SK-N-SH (cell line): Measurements from ENCODE around the gene FOXF2. TPM values are rescaled to one million over a fixed set of nuclear protein-coding genes. Genes with fewer than 3 reads are reported as not detected.

Source experiments
- CTCF ChIA-PET: fragments of 300-600, 350-600 bp; formaldehyde crosslinking; extraction: SDS; loops from one replicate; lab custom pipeline; 2021; lab: Yijun Ruan, JAX
- POLR2A ChIA-PET: fragments of 350-600 bp; sonication (Branson Sonifier 250); formaldehyde crosslinking; extraction: SDS; loops from one replicate; lab custom pipeline; 2020; ENCODE audit warnings: antibody characterized with exemption, inconsistent platforms; lab: Yijun Ruan, JAX
- DNase-seq: peaks from one replicate; pipeline ENCODE4 v3.0.0; 2012
- H2AFZ ChIP-seq: fragments of 200-600 bp; sonication (generic); 2 replicates; pipeline ENCODE4 v1.8.1; 2016; ENCODE audit warnings: antibody characterized with exemption, mild to moderate bottlenecking, low read depth
- H3F3A ChIP-seq: fragments of 200-600 bp; sonication (generic); replicated peaks from 2 replicates; pipeline ENCODE3; 2016; ENCODE audit warnings: antibody characterized with exemption, mild to moderate bottlenecking; ENCODE audit not compliant: insufficient read depth
- H3K27ac ChIP-seq, 2 experiments: fragments of 200-500 bp in 1 of 2; fragments of 200-600 bp in 1 of 2; sonication (Bioruptor generic) in 1 of 2; sonication (generic), shearing (Covaris generic) in 1 of 2; 2 replicates each; pipeline versions ENCODE4 v1.5.1 to v1.6.1; 2014 to 2016; ENCODE audit warnings: low read depth in 2 of 2, inconsistent platforms in 1 of 2, low read length in 1 of 2, mild to moderate bottlenecking in 1 of 2, mixed read lengths in 1 of 2
- H3K27me3 ChIP-seq: fragments of 200-600 bp; sonication (generic), shearing (Covaris generic); 2 replicates; pipeline ENCODE4 v1.6.1; 2016; ENCODE audit warnings: mixed run types; ENCODE audit not compliant: insufficient read depth
- H3K36me3 ChIP-seq, 2 experiments: fragments of 200-500 bp in 1 of 2; fragments of 200-600 bp in 1 of 2; sonication (Bioruptor generic) in 1 of 2; sonication (generic) in 1 of 2; replicated peaks in 1 of 2; 2 replicates each; pipeline versions ENCODE3 to v1.5.1; 2014 to 2016; ENCODE audit warnings: low read length in 1 of 2, mild to moderate bottlenecking in 1 of 2; ENCODE audit not compliant: insufficient read depth in 2 of 2, control insufficient read depth in 1 of 2
- H3K4me1 ChIP-seq, 2 experiments: fragments of 200-500 bp in 1 of 2; fragments of 200-600 bp in 1 of 2; sonication (Bioruptor generic) in 1 of 2; sonication (generic), shearing (Covaris generic) in 1 of 2; 2 replicates each; pipeline versions ENCODE4 v1.5.1 to v1.6.1; 2014 to 2016; ENCODE audit warnings: low read depth in 1 of 2, low read length in 1 of 2, mixed run types in 1 of 2; ENCODE audit not compliant: insufficient read depth in 2 of 2, control insufficient read depth in 1 of 2
- H3K4me2 ChIP-seq: fragments of 200-600 bp; sonication (generic), shearing (Covaris generic); 2 replicates; pipeline ENCODE4 v1.6.1; 2017; ENCODE audit warnings: mixed run types
- H3K4me3 ChIP-seq, 2 experiments: fragments of 200-500 bp in 1 of 2; fragments of 200-600 bp in 1 of 2; sonication (Bioruptor generic) in 1 of 2; sonication (generic), shearing (Covaris generic) in 1 of 2; 2 replicates each; pipeline versions ENCODE4 v1.5.1 to v1.8.1; 2014 to 2016; ENCODE audit warnings: low read depth in 2 of 2, inconsistent platforms in 1 of 2, low read length in 1 of 2, mild to moderate bottlenecking in 1 of 2, mixed read lengths in 1 of 2, moderate library complexity in 1 of 2
- H3K79me2 ChIP-seq: fragments of 200-600 bp; sonication (generic); 2 replicates; pipeline ENCODE4 v1.8.1; 2017; ENCODE audit warnings: mild to moderate bottlenecking; ENCODE audit not compliant: insufficient read depth
- H3K9ac ChIP-seq: fragments of 200-600 bp; sonication (generic); 2 replicates; pipeline ENCODE4 v1.6.1; 2017; ENCODE audit warnings: mixed run types
- H3K9me2 ChIP-seq: fragments of 200-600 bp; sonication (generic); 2 replicates; pipeline ENCODE4 v1.6.1; 2017; ENCODE audit warnings: mixed run types
- H3K9me3 ChIP-seq: fragments of 200-600 bp; sonication (generic); 2 replicates; pipeline ENCODE4 v1.6.1; 2017; ENCODE audit warnings: mixed run types, mild to moderate bottlenecking, moderate library complexity
- H4K20me1 ChIP-seq: fragments of 200-600 bp; sonication (generic); 2 replicates; pipeline ENCODE4 v1.6.1; 2017; ENCODE audit warnings: mild to moderate bottlenecking, mixed run types; ENCODE audit not compliant: insufficient read depth
- CTCF ChIP-seq: fragments of 200-600 bp; sonication (generic); IDR thresholded peaks from 2 replicates; pipeline ENCODE4 v1.6.1; 2017; ENCODE audit warnings: antibody characterized with exemption, mild to moderate bottlenecking, moderate library complexity
- FOSL2 ChIP-seq: IDR thresholded peaks from 2 replicates; pipeline ENCODE4 v1.4.0; 2012; ENCODE audit warnings: low read depth, mild to moderate bottlenecking, moderate library complexity, borderline replicate concordance
- NRF1 ChIP-seq: IDR thresholded peaks from 2 replicates; pipeline ENCODE4 v1.6.1; 2012; ENCODE audit warnings: low read depth, mild to moderate bottlenecking, low read length
- REST ChIP-seq: IDR thresholded peaks from 2 replicates; pipeline ENCODE4 v1.6.1; 2012; ENCODE audit warnings: mild to moderate bottlenecking, low read depth, low read length, moderate library complexity
- RFX5 ChIP-seq: IDR thresholded peaks from 2 replicates; pipeline ENCODE4 v1.6.1; 2012; ENCODE audit warnings: mild to moderate bottlenecking, improper control_type of control experiment, low read length
- YY1 ChIP-seq: IDR thresholded peaks from 2 replicates; pipeline ENCODE4 v1.4.0; 2012; ENCODE audit warnings: low read depth, mild to moderate bottlenecking
- WGBS: methylation state at CpG from one replicate; pipeline ENCODE4 v1.1.6; 2017; ENCODE audit warnings: low lambda C conversion rate; 5-methylcytosine and 5-hydroxymethylcytosine counted together
- polyA plus RNA-seq, 3 experiments: library from polyadenylated mRNA; depleted of rRNA; stranded (reverse); fragments of >200 nt; gene quantifications; 2 replicates each; pipeline ENCODE4 v1.2.3, GENCODE V29; 2012
- TF ChIP-seq, protein P1 (sequence below): IDR thresholded peaks from 2 replicates; pipeline ENCODE4 v1.4.0; 2012; ENCODE audit warnings: low read depth, borderline replicate concordance
- TF ChIP-seq, protein P2 (sequence below): fragments of 150-350 bp; IDR thresholded peaks from 2 replicates; pipeline ENCODE4 v1.6.1; 2017; ENCODE audit warnings: antibody characterized with exemption, low read length, low read depth, borderline replicate concordance
- TF ChIP-seq, protein P3 (sequence below): IDR thresholded peaks from 2 replicates; pipeline ENCODE4 v1.4.0; 2012; ENCODE audit warnings: low read depth, borderline replicate concordance

The FOXF2 gene
- polyA plus RNA-seq, 1 of the 3 experiments (the other 2 are of a cell fraction): not detected

DNA sequence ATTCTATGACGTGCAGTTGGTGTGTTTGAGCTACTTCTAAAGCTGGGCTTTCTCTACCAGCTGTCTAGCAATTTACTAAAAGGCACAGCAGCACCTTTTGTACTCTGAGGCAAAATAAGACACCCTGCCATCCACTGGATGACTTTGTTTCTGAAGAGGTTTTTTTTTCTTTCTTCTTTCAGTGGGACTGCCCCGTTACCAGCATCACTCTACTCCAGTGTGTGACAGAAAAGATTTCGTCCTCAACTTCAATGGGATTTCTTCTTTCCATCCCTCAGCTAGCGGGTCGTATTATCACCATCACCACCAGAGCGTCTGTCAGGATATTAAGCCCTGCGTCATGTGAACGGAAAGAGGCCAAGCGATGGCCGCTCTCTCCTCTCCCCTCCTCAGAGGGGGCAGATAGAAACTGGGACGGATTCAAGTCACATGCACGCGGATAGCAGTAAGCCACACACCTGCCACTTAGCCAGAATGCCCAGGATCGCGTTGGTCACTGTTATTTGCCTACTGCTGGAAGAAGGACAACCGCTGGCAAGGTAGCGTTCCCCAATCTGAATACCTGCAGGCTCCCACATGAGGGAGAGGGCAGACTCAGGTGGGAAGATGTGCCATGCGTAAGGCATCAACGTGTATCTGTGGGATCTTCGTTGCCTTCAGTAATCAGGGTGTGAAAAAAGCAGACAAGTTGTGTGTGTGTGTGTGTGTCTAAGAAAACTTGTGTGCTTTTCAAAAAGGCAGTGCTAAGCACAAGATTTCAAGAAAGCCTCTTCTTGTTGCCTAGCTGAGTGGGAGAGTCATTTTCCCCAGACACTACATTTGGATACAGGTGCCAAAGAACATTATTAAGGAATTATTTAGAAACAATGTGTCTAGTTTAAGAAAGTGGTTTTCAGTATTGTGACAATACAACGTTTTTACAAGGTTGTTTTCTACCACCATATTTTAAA lies 5.4 kb downstream of the FOXF2 start:
- Histone ChIP-seq H4K20me1 (no peaks in the 10 kb centered on the region), H3K9ac (no peak overlapping the region), H3K27me3 (peaks cover 89% of the 10 kb centered on the region), H3K9me2 (no peaks in the 10 kb centered on the region), H3K36me3 (no peaks in the 10 kb centered on the region), H3K4me2 (no peak overlapping the region), H3F3A (no peaks in the 10 kb centered on the region), H3K4me1 (no peaks in the 10 kb centered on the region), H2AFZ (no peak overlapping the region), H3K9me3 (no peaks in the 10 kb centered on the region), H3K4me3 (no peak overlapping the region), H3K27ac (no peak overlapping the region), H3K79me2 (no peaks in the 10 kb centered on the region)
- POLR2A ChIA-PET: no interaction called here
- CTCF ChIA-PET: interaction anchor here (1.1 to 5.0 kb wide), 7 partner anchors 8 to 801 kb away, joined by 3 to 42 read pairs (median 3); no protein-coding TSS in a partner anchor
- no peak for DNase-seq
- 9% methylated on average over 20 of the region's 21 CpGs for WGBS
- TF ChIP-seq, protein P1, sequence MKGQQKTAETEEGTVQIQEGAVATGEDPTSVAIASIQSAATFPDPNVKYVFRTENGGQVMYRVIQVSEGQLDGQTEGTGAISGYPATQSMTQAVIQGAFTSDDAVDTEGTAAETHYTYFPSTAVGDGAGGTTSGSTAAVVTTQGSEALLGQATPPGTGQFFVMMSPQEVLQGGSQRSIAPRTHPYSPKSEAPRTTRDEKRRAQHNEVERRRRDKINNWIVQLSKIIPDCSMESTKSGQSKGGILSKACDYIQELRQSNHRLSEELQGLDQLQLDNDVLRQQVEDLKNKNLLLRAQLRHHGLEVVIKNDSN: no peak
- no peak for TF ChIP-seq RFX5
- TF ChIP-seq, protein P2, sequence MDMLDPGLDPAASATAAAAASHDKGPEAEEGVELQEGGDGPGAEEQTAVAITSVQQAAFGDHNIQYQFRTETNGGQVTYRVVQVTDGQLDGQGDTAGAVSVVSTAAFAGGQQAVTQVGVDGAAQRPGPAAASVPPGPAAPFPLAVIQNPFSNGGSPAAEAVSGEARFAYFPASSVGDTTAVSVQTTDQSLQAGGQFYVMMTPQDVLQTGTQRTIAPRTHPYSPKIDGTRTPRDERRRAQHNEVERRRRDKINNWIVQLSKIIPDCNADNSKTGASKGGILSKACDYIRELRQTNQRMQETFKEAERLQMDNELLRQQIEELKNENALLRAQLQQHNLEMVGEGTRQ: no peak
- TF ChIP-seq NRF1: no peak
- no peak for TF ChIP-seq CTCF
- TF ChIP-seq, protein P3, sequence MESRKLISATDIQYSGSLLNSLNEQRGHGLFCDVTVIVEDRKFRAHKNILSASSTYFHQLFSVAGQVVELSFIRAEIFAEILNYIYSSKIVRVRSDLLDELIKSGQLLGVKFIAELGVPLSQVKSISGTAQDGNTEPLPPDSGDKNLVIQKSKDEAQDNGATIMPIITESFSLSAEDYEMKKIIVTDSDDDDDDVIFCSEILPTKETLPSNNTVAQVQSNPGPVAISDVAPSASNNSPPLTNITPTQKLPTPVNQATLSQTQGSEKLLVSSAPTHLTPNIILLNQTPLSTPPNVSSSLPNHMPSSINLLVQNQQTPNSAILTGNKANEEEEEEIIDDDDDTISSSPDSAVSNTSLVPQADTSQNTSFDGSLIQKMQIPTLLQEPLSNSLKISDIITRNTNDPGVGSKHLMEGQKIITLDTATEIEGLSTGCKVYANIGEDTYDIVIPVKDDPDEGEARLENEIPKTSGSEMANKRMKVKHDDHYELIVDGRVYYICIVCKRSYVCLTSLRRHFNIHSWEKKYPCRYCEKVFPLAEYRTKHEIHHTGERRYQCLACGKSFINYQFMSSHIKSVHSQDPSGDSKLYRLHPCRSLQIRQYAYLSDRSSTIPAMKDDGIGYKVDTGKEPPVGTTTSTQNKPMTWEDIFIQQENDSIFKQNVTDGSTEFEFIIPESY: no peak
- no peak for TF ChIP-seq YY1
- no peak for TF ChIP-seq REST
- TF ChIP-seq FOSL2: no peak
